A673 (cell line): ENCODE measurements around the gene RASD1.

Source experiments
- EZH2 ChIP-seq: fragments of 200-600 bp; sonication (generic); IDR thresholded peaks from 2 replicates; pipeline ENCODE4 v1.6.1; 2017; ENCODE audit warnings: borderline replicate concordance, low read depth, mild to moderate bottlenecking, mixed read lengths, antibody characterized with exemption, low read length; ENCODE audit not compliant: poor library complexity, severe bottlenecking
- TF ChIP-seq, protein P1 (sequence below): fragments of 300-800, 200-600 bp; sonication (generic); conservative IDR thresholded peaks from 2 replicates; pipeline ENCODE4 v1.5.1; 2017; ENCODE audit warnings: low read depth, mild to moderate bottlenecking, antibody characterized with exemption, low read length, moderate library complexity, mixed read lengths

- TF ChIP-seq, protein P1, sequence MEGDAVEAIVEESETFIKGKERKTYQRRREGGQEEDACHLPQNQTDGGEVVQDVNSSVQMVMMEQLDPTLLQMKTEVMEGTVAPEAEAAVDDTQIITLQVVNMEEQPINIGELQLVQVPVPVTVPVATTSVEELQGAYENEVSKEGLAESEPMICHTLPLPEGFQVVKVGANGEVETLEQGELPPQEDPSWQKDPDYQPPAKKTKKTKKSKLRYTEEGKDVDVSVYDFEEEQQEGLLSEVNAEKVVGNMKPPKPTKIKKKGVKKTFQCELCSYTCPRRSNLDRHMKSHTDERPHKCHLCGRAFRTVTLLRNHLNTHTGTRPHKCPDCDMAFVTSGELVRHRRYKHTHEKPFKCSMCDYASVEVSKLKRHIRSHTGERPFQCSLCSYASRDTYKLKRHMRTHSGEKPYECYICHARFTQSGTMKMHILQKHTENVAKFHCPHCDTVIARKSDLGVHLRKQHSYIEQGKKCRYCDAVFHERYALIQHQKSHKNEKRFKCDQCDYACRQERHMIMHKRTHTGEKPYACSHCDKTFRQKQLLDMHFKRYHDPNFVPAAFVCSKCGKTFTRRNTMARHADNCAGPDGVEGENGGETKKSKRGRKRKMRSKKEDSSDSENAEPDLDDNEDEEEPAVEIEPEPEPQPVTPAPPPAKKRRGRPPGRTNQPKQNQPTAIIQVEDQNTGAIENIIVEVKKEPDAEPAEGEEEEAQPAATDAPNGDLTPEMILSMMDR, result no peak
- no peak for TF ChIP-seq EZH2
Measured at GRCh38 chr17:17542906-17543635, 46.9 kb upstream of the RASD1 start.
